IMR-90 (cell line): Measurements from ENCODE around the gene PLCB2. TPM values are rescaled to one million over a fixed set of nuclear protein-coding genes. Genes with fewer than 3 reads are reported as not detected.

Experiments
- ATAC-seq: fragments of 200-7000 bp; cut with Tn5 transposase; 2 replicates; pipeline ENCODE4 v1.9.1; 2020; ENCODE audit warnings: low read depth, mild to moderate bottlenecking, moderate library complexity
- BruUV-seq: library from RNA; stranded (reverse); fragments of 400-500 nt; replicated peaks from 2 replicates; lab custom pipeline; 2021; lab: Mats Ljungman, UMichigan
- CTCF ChIA-PET: fragments of 300-600 bp; formaldehyde crosslinking; extraction: SDS; loops from one replicate; lab custom pipeline; 2021; ENCODE audit warnings: antibody characterized with exemption; lab: Yijun Ruan, JAX
- POLR2A ChIA-PET: fragments of 300-600 bp; sonication (Branson Sonifier 250); formaldehyde crosslinking; loops from one replicate; lab custom pipeline; 2022; ENCODE audit warnings: antibody characterized with exemption; ENCODE audit not compliant: unreplicated experiment; lab: Charles Lee
- DNase-seq: peaks from one replicate; pipeline ENCODE4 v3.0.0; 2013
- H2AFZ ChIP-seq: replicated peaks from 2 replicates; pipeline ENCODE3; 2013; ENCODE audit warnings: low read length, mild to moderate bottlenecking; ENCODE audit not compliant: poor library complexity
- H2AK5ac ChIP-seq: 2 replicates; pipeline ENCODE4 v1.6.1; 2013; ENCODE audit warnings: low read depth, low read length, inconsistent platforms
- H2AK9ac ChIP-seq: replicated peaks from 2 replicates; pipeline ENCODE3; 2013; ENCODE audit warnings: mild to moderate bottlenecking, low read depth, low read length, moderate library complexity; ENCODE audit not compliant: poor library complexity
- H2BK120ac ChIP-seq: 2 replicates; pipeline ENCODE4 v1.6.1; 2013; ENCODE audit warnings: low read depth, low read length, inconsistent platforms
- H2BK15ac ChIP-seq: 3 replicates; pipeline ENCODE4 v1.6.1; 2013; ENCODE audit warnings: low read depth, low read length, inconsistent platforms
- H2BK20ac ChIP-seq: 2 replicates; pipeline ENCODE4 v1.6.1; 2013; ENCODE audit warnings: low read depth, mild to moderate bottlenecking, inconsistent platforms, low read length, moderate library complexity
- H2BK5ac ChIP-seq: 2 replicates; pipeline ENCODE4 v1.6.1; 2013; ENCODE audit warnings: mild to moderate bottlenecking, low read depth, low read length, inconsistent platforms; ENCODE audit not compliant: poor library complexity, severe bottlenecking
- H3K14ac ChIP-seq: replicated peaks from 2 replicates; pipeline ENCODE4 v1.6.1; 2013; ENCODE audit warnings: low read depth, low read length, inconsistent platforms
- H3K18ac ChIP-seq: 2 replicates; pipeline ENCODE4 v1.6.1; 2013; ENCODE audit warnings: low read depth, low read length, control low read depth
- H3K23ac ChIP-seq: 2 replicates; pipeline ENCODE4 v1.6.1; 2013; ENCODE audit warnings: low read depth, low read length, inconsistent platforms
- H3K27ac ChIP-seq: 2 replicates; pipeline ENCODE4 v1.5.1; 2013; ENCODE audit warnings: mild to moderate bottlenecking, control low read depth, low read length; ENCODE audit not compliant: insufficient read depth
- H3K27me3 ChIP-seq: 2 replicates; pipeline ENCODE4 v1.6.1; 2013; ENCODE audit warnings: low read length; ENCODE audit not compliant: control insufficient read depth, insufficient read depth
- H3K36me3 ChIP-seq: 2 replicates; pipeline ENCODE4 v1.6.1; 2013; ENCODE audit warnings: low read length, mixed read lengths; ENCODE audit not compliant: control insufficient read depth, insufficient read depth
- H3K4ac ChIP-seq: 2 replicates; pipeline ENCODE4 v1.6.1; 2013; ENCODE audit warnings: low read depth, low read length, inconsistent platforms
- H3K4me1 ChIP-seq: 2 replicates; pipeline ENCODE4 v1.6.1; 2013; ENCODE audit warnings: low read length, mixed read lengths; ENCODE audit not compliant: control insufficient read depth, insufficient read depth
- H3K4me2 ChIP-seq: 2 replicates; pipeline ENCODE4 v1.6.1; 2013; ENCODE audit warnings: low read depth, mild to moderate bottlenecking, control low read depth, low read length, moderate library complexity
- H3K4me3 ChIP-seq: 2 replicates; pipeline ENCODE4 v1.5.1; 2013; ENCODE audit warnings: low read depth, mild to moderate bottlenecking, control low read depth, low read length, moderate library complexity; ENCODE audit not compliant: insufficient read depth
- H3K56ac ChIP-seq: 2 replicates; pipeline ENCODE4 v1.6.1; 2013; ENCODE audit warnings: low read length, inconsistent platforms; ENCODE audit not compliant: insufficient read depth; ENCODE audit errors: extremely low read depth
- H3K79me1 ChIP-seq, 2 experiments: 2 replicates each; pipeline ENCODE4 v1.6.1; 2013; ENCODE audit warnings: low read length in 2 of 2, inconsistent platforms in 1 of 2, low read depth in 1 of 2
- H3K9ac ChIP-seq: 2 replicates; pipeline ENCODE4 v1.6.1; 2013; ENCODE audit warnings: low read depth, low read length, control low read depth
- H3K9me1 ChIP-seq: 2 replicates; pipeline ENCODE4 v1.6.1; 2013; ENCODE audit warnings: low read length, inconsistent platforms; ENCODE audit not compliant: insufficient read depth
- H3K9me3 ChIP-seq: 2 replicates; pipeline ENCODE4 v1.6.1; 2013; ENCODE audit warnings: low read length; ENCODE audit not compliant: control insufficient read depth, insufficient read depth
- H4K20me1 ChIP-seq: 2 replicates; pipeline ENCODE4 v1.6.1; 2013; ENCODE audit warnings: low read length, inconsistent platforms; ENCODE audit not compliant: insufficient read depth
- H4K5ac ChIP-seq: 2 replicates; pipeline ENCODE4 v1.6.1; 2013; ENCODE audit warnings: mild to moderate bottlenecking, low read depth, low read length, control low read depth
- H4K8ac ChIP-seq, 2 experiments: 2 replicates each; pipeline ENCODE4 v1.6.1; 2013; ENCODE audit warnings: low read depth in 2 of 2, low read length in 2 of 2, control low read depth in 1 of 2, inconsistent platforms in 1 of 2
- H4K91ac ChIP-seq: 2 replicates; pipeline ENCODE4 v1.6.1; 2013; ENCODE audit warnings: low read depth, low read length, inconsistent platforms; ENCODE audit not compliant: insufficient read depth
- CEBPB ChIP-seq: IDR thresholded peaks from 2 replicates; pipeline ENCODE4 v1.6.1; 2012; ENCODE audit warnings: low read depth, low read length, improper control_type of control experiment
- CHD1 ChIP-seq: IDR thresholded peaks from 2 replicates; pipeline ENCODE4 v1.6.1; 2012; ENCODE audit warnings: low read depth, low read length, improper control_type of control experiment
- CTCF ChIP-seq: conservative IDR thresholded peaks from 2 replicates; pipeline ENCODE4 v1.5.1; 2012; ENCODE audit warnings: mild to moderate bottlenecking, low read depth, low read length, improper control_type of control experiment
- ELK1 ChIP-seq: fragments of 150-350 bp; IDR thresholded peaks from 2 replicates; pipeline ENCODE4 v1.6.1; 2016; ENCODE audit warnings: low read depth, mild to moderate bottlenecking, low read length, moderate library complexity, borderline replicate concordance
- FOS ChIP-seq: fragments of 150-350 bp; IDR thresholded peaks from 2 replicates; pipeline ENCODE4 v1.6.1; 2016; ENCODE audit warnings: low read depth, low read length
- NFE2L2 ChIP-seq: fragments of 150-350 bp; IDR thresholded peaks from 2 replicates; pipeline ENCODE4 v1.6.1; 2016; ENCODE audit warnings: low read depth, mild to moderate bottlenecking, low read length
- RFX5 ChIP-seq: IDR thresholded peaks from 2 replicates; pipeline ENCODE4 v1.8.0; 2012; ENCODE audit warnings: low read depth, mild to moderate bottlenecking, low read length, moderate library complexity
- USF2 ChIP-seq: fragments of 150-350 bp; IDR thresholded peaks from 2 replicates; pipeline ENCODE4 v1.6.1; 2017; ENCODE audit warnings: mild to moderate bottlenecking, antibody characterized with exemption, low read length, low read depth
- WGBS, 2 experiments: methylation state at CpG; one replicate each; pipeline versions ENCODE4 v1.1.5 to v1.1.7; 2013; ENCODE audit warnings: missing lambda C conversion rate in 2 of 2; ENCODE audit not compliant: insufficient read length in 1 of 2; ENCODE audit errors: extremely low coverage in 2 of 2; 5-methylcytosine and 5-hydroxymethylcytosine counted together
- dilution Hi-C: fragments of 300-500 bp; cut with HindIII; formaldehyde crosslinking; loops from one replicate; pipeline ENCODE4 v1.14.3; 2018; ENCODE audit warnings: low sequenced_read_pairs; ENCODE audit not compliant: unreplicated experiment
- in situ Hi-C: fragments of 300-500 bp; cut with MboI; formaldehyde crosslinking; loops from 3 replicates; pipeline ENCODE4 v1.14.3; 2019; ENCODE audit warnings: low sequenced_read_pairs, inconsistent platforms, mixed read lengths
- intact Hi-C: fragments of 100-400 bp; cut with micrococcal nuclease; formaldehyde crosslinking; loops from 2 replicates; pipeline ENCODE4 v1.10.0; 2022
- polyA plus RNA-seq, 3 experiments: library from polyadenylated mRNA; depleted of rRNA; stranded (reverse); fragments of >200 nt; gene quantifications; 2 replicates each; pipeline ENCODE4 v1.2.3, GENCODE V29; 2012; ENCODE audit warnings: low replicate concordance in 1 of 3
- total RNA-seq: library from RNA; depleted of rRNA; stranded (reverse); fragments of >200 nt; gene quantifications from 2 replicates; pipeline ENCODE4 v1.2.3, GENCODE V29; 2012

Gene PLCB2
- total and polyA plus RNA-seq, 2 of the 4 experiments (the other 2 are of a cell fraction), result 0.18 to 1.4 TPM

- DNase-seq, result no peak
- peaks cover 5% of the 10 kb centered on the region for H3K4me1 ChIP-seq
- no peak overlapping the region for H3K23ac ChIP-seq
- no peak for TF ChIP-seq FOS
- TF ChIP-seq CEBPB, result no peak
- TF ChIP-seq CTCF, result no peak
- TF ChIP-seq RFX5, result no peak
- TF ChIP-seq ELK1, result no peak
- no peak for TF ChIP-seq NFE2L2
- no peak for TF ChIP-seq CHD1
- TF ChIP-seq USF2, result no peak
- no peak overlapping the region for H2AK9ac ChIP-seq
- no peak overlapping the region for H4K91ac ChIP-seq
- WGBS, 2 experiments, result no CpG with 5 or more reads among the region's 3 CpGs
- H2BK120ac ChIP-seq, result no peak overlapping the region
- no peak overlapping the region for H4K5ac ChIP-seq
- intact Hi-C loops (no loop called here), dilution Hi-C loops (no loop called here), in situ Hi-C loops (no loop called here)
- H2AFZ ChIP-seq, result no peak overlapping the region
- H3K4ac ChIP-seq, result no peak overlapping the region
- no TSS peak for BruUV-seq
- no peak overlapping the region for H3K18ac ChIP-seq
- POLR2A ChIA-PET, result interaction anchor here (0.5 kb wide), 1 partner anchor 21 kb away, joined by 3 read pairs; no protein-coding TSS in a partner anchor
- ATAC-seq, result no peak
- H3K9me1 ChIP-seq, result no peaks in the 10 kb centered on the region
- no peak overlapping the region for H3K9ac ChIP-seq
- CTCF ChIA-PET, result no interaction called here
- H3K27me3 ChIP-seq, result peaks cover 57% of the 10 kb centered on the region
- H3K14ac ChIP-seq, result no peak overlapping the region
- no peak overlapping the region for H2BK15ac ChIP-seq
- no peak overlapping the region for H3K27ac ChIP-seq
- no peak overlapping the region for H4K8ac ChIP-seq
- no peaks in the 10 kb centered on the region for H4K20me1 ChIP-seq
- no peak overlapping the region for H3K56ac ChIP-seq
- H3K9me3 ChIP-seq, result no peaks in the 10 kb centered on the region
- H3K36me3 ChIP-seq, result no peaks in the 10 kb centered on the region
- H2BK20ac ChIP-seq, result no peak overlapping the region
- H2AK5ac ChIP-seq, result no peak overlapping the region
- no peak overlapping the region for H3K4me3 ChIP-seq
- no peak overlapping the region for H2BK5ac ChIP-seq
- H3K4me2 ChIP-seq, result no peak overlapping the region
- H3K79me1 ChIP-seq, result no peaks in the 10 kb centered on the region
These were observed 20.2 kb downstream of the PLCB2 start for GRCh38 chr15:40287505-40287904.
